ENCODE results near the gene AMFR. TPM values are rescaled to one million over a fixed set of nuclear protein-coding genes. Genes with fewer than 3 reads are reported as not detected.

AMFR gene
- polyA plus RNA-seq, 3 donors = 28.3 to 68.1 (median 48.9) TPM

- Histone ChIP-seq H3K27me3 (ENCODE audit: control insufficient read depth in 2 of 2, insufficient read depth in 2 of 2, low read length in 2 of 2) (no peaks in the 10 kb centered on the region), H3K27ac (ENCODE audit: low read depth in 1 of 2, low read length in 2 of 2) (peak overlapping the region in 1 of 2 donors; percentile 60), H3K4me1 (ENCODE audit: control insufficient read depth in 1 of 2, insufficient read depth in 2 of 2, low read length in 2 of 2) (peaks cover 31 to 45% of the 10 kb centered on the region in 2 donors), H2AFZ (ENCODE audit: insufficient read depth, low read depth, low read length, poor library complexity, severe bottlenecking) (no peak overlapping the region), H3K79me2 (ENCODE audit: insufficient read depth, low read length) (peaks cover 69% of the 10 kb centered on the region), H3K9ac (ENCODE audit: insufficient read depth, low read length, poor library complexity, severe bottlenecking) (no peak overlapping the region), H3K4me2 (replicated peaks; ENCODE audit: extremely low read depth, low read length, poor library complexity, severe bottlenecking) (peak overlapping the region; percentile 84), H3K9me3 (replicated peaks in 1 of 2; ENCODE audit: control insufficient read depth in 1 of 2, insufficient read depth in 1 of 2, low read length in 2 of 2) (no peaks in the 10 kb centered on the region), H3K4me3 (replicated peaks in 1 of 3; ENCODE audit: low read depth in 2 of 3, low read length in 3 of 3) (peak overlapping the region in 1 of 3 experiments; percentile 86), H4K20me1 (ENCODE audit: insufficient read depth, low read length) (peaks cover 54% of the 10 kb centered on the region), H3K36me3 (replicated peaks in 1 of 2; ENCODE audit: control insufficient read depth in 1 of 2, insufficient read depth in 2 of 2, low read length in 2 of 2) (peaks cover 0 to 5% of the 10 kb centered on the region in 2 donors)
- TF ChIP-seq CTCF (IDR thresholded peaks at IDR 0.05) = no peak
- intact Hi-C loops (cut with micrococcal nuclease) = no loop called here
- DNase-seq = no peak
- no CpG with 5 or more reads among the region's 4 CpGs for WGBS (ENCODE audit: insufficient coverage)
- Mint-ChIP-seq H3K4me1 (peaks cover 46% of the 10 kb centered on the region), H3K36me3 (peaks cover 0 to 6% of the 10 kb centered on the region in 2 donors), H3K27me3 (ENCODE audit: low read depth in 3 of 3) (peaks cover 0 to 4% (median 0%) of the 10 kb centered on the region in 3 donors), H3K27ac (peak overlapping the region in 6 of 7 donors; percentile 81 to 92 (median 86)), H3K4me3 (peak overlapping the region in 1 of 2 donors; percentile 99), H3K9me3 (no peaks in the 10 kb centered on the region)
Observed at GRCh38 chr16:56422896-56423441, 2.4 kb downstream of the AMFR start.

DNA sequence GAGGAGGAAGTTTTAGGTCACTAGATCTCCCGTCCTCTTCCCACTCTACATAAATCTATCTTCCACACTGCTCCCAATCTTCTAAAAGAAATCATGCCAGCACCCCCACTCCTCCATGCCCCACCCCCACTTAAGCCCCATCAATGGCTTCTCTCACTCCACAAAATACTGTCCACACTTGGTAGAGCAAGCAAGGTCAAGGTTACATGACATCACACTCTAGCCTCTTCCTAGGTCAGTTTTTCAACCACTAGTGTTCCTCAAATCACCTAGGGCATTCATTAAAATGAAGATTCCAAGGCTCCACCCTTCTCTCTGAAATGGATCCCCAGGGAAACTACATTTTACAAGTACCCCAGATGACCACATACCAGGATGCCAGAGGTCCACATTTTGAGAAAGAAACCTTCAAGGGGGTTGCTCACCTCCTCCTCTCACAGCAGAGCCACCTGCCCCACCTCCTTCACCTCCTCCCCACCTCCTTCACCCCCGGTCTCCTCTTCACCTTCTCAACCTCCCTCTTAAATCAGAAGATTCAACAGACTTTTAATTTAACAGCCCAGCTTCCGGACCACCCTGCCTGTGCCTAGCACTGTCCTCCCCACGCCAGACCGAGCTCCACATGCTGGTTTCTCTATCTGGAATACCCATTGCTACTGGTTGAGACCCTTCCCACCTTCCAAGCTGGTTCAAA lies 3.2 kb downstream of the AMFR start:
- H4K20me1 ChIP-seq (ENCODE audit: insufficient read depth, low read length) = peaks cover 62% of the 10 kb centered on the region
- peaks cover 0 to 4% (median 0%) of the 10 kb centered on the region in 3 donors for H3K27me3 Mint-ChIP-seq (ENCODE audit: low read depth in 3 of 3)
- peaks cover 77% of the 10 kb centered on the region for H3K79me2 ChIP-seq (ENCODE audit: insufficient read depth, low read length)
- H3K4me2 ChIP-seq (replicated peaks; ENCODE audit: extremely low read depth, low read length, poor library complexity, severe bottlenecking) = peak overlapping the region; percentile 84
- intact Hi-C loops (cut with micrococcal nuclease) = no loop called here
- no peak overlapping the region for H3K4me3 Mint-ChIP-seq
- H3K4me3 ChIP-seq (replicated peaks in 1 of 3; ENCODE audit: low read depth in 2 of 3, low read length in 3 of 3) = no peak overlapping the region
- peaks cover 31 to 45% of the 10 kb centered on the region in 2 donors for H3K4me1 ChIP-seq (ENCODE audit: control insufficient read depth in 1 of 2, insufficient read depth in 2 of 2, low read length in 2 of 2)
- H2AFZ ChIP-seq (ENCODE audit: insufficient read depth, low read depth, low read length, poor library complexity, severe bottlenecking) = no peak overlapping the region
- no peaks in the 10 kb centered on the region for H3K9me3 Mint-ChIP-seq
- H3K9me3 ChIP-seq (replicated peaks in 1 of 2; ENCODE audit: control insufficient read depth in 1 of 2, insufficient read depth in 1 of 2, low read length in 2 of 2) = no peaks in the 10 kb centered on the region
- no peak overlapping the region for H3K9ac ChIP-seq (ENCODE audit: insufficient read depth, low read length, poor library complexity, severe bottlenecking)
- H3K36me3 Mint-ChIP-seq = peaks cover 0 to 6% of the 10 kb centered on the region in 2 donors
- peak overlapping the region in 1 of 2 donors; percentile 60 for H3K27ac ChIP-seq (ENCODE audit: low read depth in 1 of 2, low read length in 2 of 2)
- peak overlapping the region in 6 of 7 donors; percentile 34 to 82 (median 54) for H3K27ac Mint-ChIP-seq
- WGBS (ENCODE audit: insufficient coverage) = 95% methylated on average over 4 of the region's 5 CpGs
- H3K36me3 ChIP-seq (replicated peaks in 1 of 2; ENCODE audit: control insufficient read depth in 1 of 2, insufficient read depth in 2 of 2, low read length in 2 of 2) = peaks cover 0 to 5% of the 10 kb centered on the region in 2 donors
- no peak for DNase-seq
- H3K4me1 Mint-ChIP-seq = peaks cover 46% of the 10 kb centered on the region
- no peaks in the 10 kb centered on the region for H3K27me3 ChIP-seq (ENCODE audit: control insufficient read depth in 2 of 2, insufficient read depth in 2 of 2, low read length in 2 of 2)
- no peak for TF ChIP-seq CTCF (IDR thresholded peaks at IDR 0.05)
